Neural cell (in vitro differentiated cells): ENCODE measurements around the gene ACOX3.

Experiments used
- CTCF ChIP-seq: fragments of 450-650 bp; IDR thresholded peaks from 2 replicates; pipeline ENCODE4 v1.5.1; 2014; ENCODE audit warnings: antibody characterized with exemption, mild to moderate bottlenecking, moderate library complexity; ENCODE audit not compliant: poor library complexity, severe bottlenecking
- POLR2AphosphoS5 ChIP-seq: IDR thresholded peaks from 2 replicates; pipeline ENCODE4 v1.6.1; 2012

GRCh38 chr4:8393593-8394038 lies 46.9 kb downstream of the ACOX3 start:
- TF ChIP-seq CTCF (no peak), POLR2AphosphoS5 (no peak)
